NCI-H1694 (cell line): Measurements from ENCODE around the gene NECAB2.

ENCODE experiments used
- DNase-seq: peaks from one replicate; lab custom pipeline; 2025; lab: John Stamatoyannopoulos, UW

Gene NECAB2

GRCh38 chr16:83992624-83993023 lies 24.6 kb downstream of the NECAB2 start:
- DNase-seq = no peak

GRCh38 chr16:83994087-83994486 lies 26.0 kb downstream of the NECAB2 start:
- DNase-seq = no peak

- no peak for DNase-seq
Measured at GRCh38 chr16:83994703-83995102, 26.7 kb downstream of the NECAB2 start.

GRCh38 chr16:83995754-83996153 lies 27.7 kb downstream of the NECAB2 start:
- DNase-seq = no peak

- DNase-seq = no peak
Measured at GRCh38 chr16:83996481-83997252, 28.6 kb downstream of the NECAB2 start.

- no peak for DNase-seq
Measured at GRCh38 chr16:83998091-83998490, 30.0 kb downstream of the NECAB2 start.

- no peak for DNase-seq
Measured at GRCh38 chr16:84000989-84001642, 33.1 kb downstream of the NECAB2 start.

- no peak for DNase-seq
Measured at GRCh38 chr16:84001726-84002125, 33.7 kb downstream of the NECAB2 start.

GRCh38 chr16:84003038-84003437 lies 35.0 kb downstream of the NECAB2 start:
- DNase-seq = no peak

GRCh38 chr16:84004442-84004841 lies 36.4 kb downstream of the NECAB2 start:
- DNase-seq = no peak

- no peak for DNase-seq
Measured at GRCh38 chr16:84005391-84005790, 37.3 kb downstream of the NECAB2 start.

GRCh38 chr16:84007520-84007919 lies 39.5 kb downstream of the NECAB2 start:
- DNase-seq = no peak

- DNase-seq = no peak
Measured at GRCh38 chr16:84007965-84008364, 39.9 kb downstream of the NECAB2 start.

- DNase-seq = no peak
Measured at GRCh38 chr16:84009282-84009681, 41.2 kb downstream of the NECAB2 start.

GRCh38 chr16:84013787-84014569 lies 45.9 kb downstream of the NECAB2 start:
- DNase-seq = no peak

- DNase-seq = no peak
Measured at GRCh38 chr16:84014570-84015327, 46.7 kb downstream of the NECAB2 start.

GRCh38 chr16:84015399-84015798 lies 47.4 kb downstream of the NECAB2 start:
- no peak for DNase-seq

GRCh38 chr16:84016477-84016876 lies 48.4 kb downstream of the NECAB2 start:
- DNase-seq = no peak

- DNase-seq = no peak
Measured at GRCh38 chr16:84018710-84019109, 50.7 kb downstream of the NECAB2 start.

GRCh38 chr16:84020353-84020752 lies 52.3 kb downstream of the NECAB2 start:
- no peak for DNase-seq

GRCh38 chr16:84021488-84021887 lies 53.4 kb downstream of the NECAB2 start:
- DNase-seq = no peak

- no peak for DNase-seq
Measured at GRCh38 chr16:84022644-84023043, 54.6 kb downstream of the NECAB2 start.
